HUES6 (cell line): ENCODE measurements around the gene B4GALT2.

Experiments
- H3K27ac ChIP-seq: 2 replicates; pipeline ENCODE4 v1.7.0; 2013; ENCODE audit warnings: low read depth, mild to moderate bottlenecking, low read length, inconsistent platforms
- H3K27me3 ChIP-seq: 2 replicates; pipeline ENCODE4 v1.6.1; 2013; ENCODE audit warnings: low read length; ENCODE audit not compliant: control insufficient read depth, insufficient read depth
- H3K36me3 ChIP-seq: 2 replicates; pipeline ENCODE4 v1.6.1; 2013; ENCODE audit warnings: low read length; ENCODE audit not compliant: control insufficient read depth, insufficient read depth
- H3K4me1 ChIP-seq: 2 replicates; pipeline ENCODE4 v1.6.1; 2013; ENCODE audit warnings: low read length; ENCODE audit not compliant: control insufficient read depth, insufficient read depth
- H3K4me3 ChIP-seq: 2 replicates; pipeline ENCODE4 v1.5.1; 2013; ENCODE audit warnings: low read depth, low read length
- H3K9ac ChIP-seq: one replicate; pipeline ENCODE4 v1.6.1; 2013; ENCODE audit warnings: mild to moderate bottlenecking, low read length
- H3K9me3 ChIP-seq: 2 replicates; pipeline ENCODE4 v1.6.1; 2013; ENCODE audit warnings: low read depth, low read length; ENCODE audit not compliant: control insufficient read depth, insufficient read depth

The B4GALT2 gene, protein sequence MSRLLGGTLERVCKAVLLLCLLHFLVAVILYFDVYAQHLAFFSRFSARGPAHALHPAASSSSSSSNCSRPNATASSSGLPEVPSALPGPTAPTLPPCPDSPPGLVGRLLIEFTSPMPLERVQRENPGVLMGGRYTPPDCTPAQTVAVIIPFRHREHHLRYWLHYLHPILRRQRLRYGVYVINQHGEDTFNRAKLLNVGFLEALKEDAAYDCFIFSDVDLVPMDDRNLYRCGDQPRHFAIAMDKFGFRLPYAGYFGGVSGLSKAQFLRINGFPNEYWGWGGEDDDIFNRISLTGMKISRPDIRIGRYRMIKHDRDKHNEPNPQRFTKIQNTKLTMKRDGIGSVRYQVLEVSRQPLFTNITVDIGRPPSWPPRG

DNA sequence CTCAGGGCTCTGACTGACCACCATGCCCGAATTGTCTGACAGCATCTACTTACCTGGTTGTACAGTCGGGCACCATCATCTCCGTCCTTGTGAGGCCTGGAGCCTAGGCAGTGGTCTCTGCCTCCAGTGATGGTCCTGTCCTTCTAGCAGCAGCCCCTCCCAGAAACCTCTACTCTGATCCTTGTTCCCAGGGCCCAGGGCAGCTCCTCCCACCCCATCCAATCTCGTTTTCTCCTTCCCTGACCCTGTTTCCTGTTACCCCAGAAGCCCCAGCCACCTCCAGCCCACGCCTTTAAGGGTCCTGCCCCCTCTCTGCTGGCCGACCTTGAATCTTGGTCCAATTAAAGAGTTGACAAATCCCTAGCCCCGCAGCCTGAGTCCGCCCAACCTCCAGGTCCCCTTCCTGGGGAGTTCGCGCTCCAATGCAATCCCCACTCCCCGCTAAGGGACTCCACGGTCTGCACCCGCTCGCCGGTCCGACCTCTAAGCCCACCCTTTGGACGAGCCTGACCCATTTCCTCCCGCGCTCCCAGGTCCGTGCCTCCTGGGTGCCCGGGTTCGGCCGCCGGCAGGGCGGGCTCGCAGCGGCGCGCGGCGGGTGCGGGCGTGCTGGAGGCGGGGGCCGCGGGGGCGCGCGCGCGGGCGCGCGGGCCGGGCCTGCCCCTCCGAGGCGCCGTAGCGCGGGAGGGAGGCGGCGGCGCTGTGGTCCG, at the start of gene B4GALT2:
B4GALT2 (plus strand) TSS at position 660 of the 710 bp plus-strand sequence. CDS start 1,951 bp downstream, outside the sequence.
- H3K9ac ChIP-seq, result peak within 1 kb of the TSS; percentile 88
- peaks cover 39% of the 10 kb centered on the region for H3K36me3 ChIP-seq
- H3K27me3 ChIP-seq, result no peaks in the 10 kb centered on the region
- no peak within 1 kb of the TSS; the same call in 1 of the 2 replicates for H3K27ac ChIP-seq
- H3K4me3 ChIP-seq, result peak within 1 kb of the TSS; percentile 71
- peaks cover 23% of the 10 kb centered on the region for H3K4me1 ChIP-seq
- no peaks in the 10 kb centered on the region for H3K9me3 ChIP-seq

DNA sequence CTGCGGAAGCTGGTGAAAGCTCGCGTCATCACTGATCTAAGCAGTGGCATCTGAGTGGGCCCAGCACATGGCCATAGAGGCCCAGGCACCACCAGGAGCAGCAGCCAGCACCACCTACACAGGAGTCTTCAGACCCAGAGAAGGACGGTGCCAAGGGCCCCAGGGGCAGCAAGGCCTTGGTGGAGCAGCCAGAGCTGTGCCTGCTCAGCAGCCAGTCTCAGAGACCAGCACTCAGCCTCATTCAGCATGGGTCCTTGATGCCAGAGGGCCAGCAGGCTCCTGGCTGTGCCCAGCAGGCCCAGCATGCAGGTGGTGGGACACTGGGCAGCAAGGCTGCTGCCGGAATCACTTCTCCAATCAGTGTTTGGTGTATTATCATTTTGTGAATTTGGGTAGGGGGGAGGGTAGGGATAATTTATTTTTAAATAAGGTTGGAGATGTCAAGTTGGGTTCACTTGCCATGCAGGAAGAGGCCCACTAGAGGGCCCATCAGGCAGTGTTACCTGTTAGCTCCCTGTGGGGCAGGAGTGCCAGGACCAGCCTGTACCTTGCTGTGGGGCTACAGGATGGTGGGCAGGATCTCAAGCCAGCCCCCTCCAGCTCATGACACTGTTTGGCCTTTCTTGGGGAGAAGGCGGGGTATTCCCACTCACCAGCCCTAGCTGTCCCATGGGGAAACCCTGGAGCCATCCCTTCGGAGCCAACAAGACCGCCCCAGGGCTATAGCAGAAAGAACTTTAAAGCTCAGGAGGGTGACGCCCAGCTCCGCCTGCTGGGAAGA, 48.7 kb upstream of the B4GALT2 start:
- Histone ChIP-seq H3K27me3 (peaks cover 16% of the 10 kb centered on the region), H3K27ac (peak overlapping the region; percentile 61), H3K9ac (peak overlapping the region; percentile 64), H3K9me3 (no peaks in the 10 kb centered on the region), H3K4me1 (peaks cover 47% of the 10 kb centered on the region), H3K36me3 (0 out of 2 replicates have a peak, but pooled peaks cover 3% of the 10 kb centered on the region), H3K4me3 (no peak overlapping the region)

DNA sequence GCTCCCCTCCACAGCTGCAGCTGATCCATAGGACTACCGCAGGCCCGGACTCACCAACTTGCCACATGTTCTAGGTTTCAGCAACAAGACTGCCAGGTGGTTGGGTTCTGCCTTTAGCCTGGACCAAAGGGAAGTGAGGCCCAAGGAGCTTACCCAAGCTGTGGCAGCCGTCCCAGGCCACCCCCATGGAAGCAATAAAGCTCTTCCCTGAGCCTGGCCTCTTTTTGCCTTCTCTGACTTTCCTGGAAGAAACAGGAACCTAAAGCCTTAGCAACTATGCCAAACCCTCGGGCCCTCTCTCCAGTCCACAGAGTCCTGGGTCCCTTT, 48.1 kb upstream of the B4GALT2 start:
- H3K4me3 ChIP-seq, result no peak overlapping the region
- H3K27ac ChIP-seq, result no peak overlapping the region
- H3K4me1 ChIP-seq, result peaks cover 52% of the 10 kb centered on the region
- H3K27me3 ChIP-seq, result peaks cover 22% of the 10 kb centered on the region
- no peak overlapping the region for H3K9ac ChIP-seq
- H3K36me3 ChIP-seq, result 0 out of 2 replicates have a peak, but pooled peaks cover under 1% of the 10 kb centered on the region
- no peaks in the 10 kb centered on the region for H3K9me3 ChIP-seq

DNA sequence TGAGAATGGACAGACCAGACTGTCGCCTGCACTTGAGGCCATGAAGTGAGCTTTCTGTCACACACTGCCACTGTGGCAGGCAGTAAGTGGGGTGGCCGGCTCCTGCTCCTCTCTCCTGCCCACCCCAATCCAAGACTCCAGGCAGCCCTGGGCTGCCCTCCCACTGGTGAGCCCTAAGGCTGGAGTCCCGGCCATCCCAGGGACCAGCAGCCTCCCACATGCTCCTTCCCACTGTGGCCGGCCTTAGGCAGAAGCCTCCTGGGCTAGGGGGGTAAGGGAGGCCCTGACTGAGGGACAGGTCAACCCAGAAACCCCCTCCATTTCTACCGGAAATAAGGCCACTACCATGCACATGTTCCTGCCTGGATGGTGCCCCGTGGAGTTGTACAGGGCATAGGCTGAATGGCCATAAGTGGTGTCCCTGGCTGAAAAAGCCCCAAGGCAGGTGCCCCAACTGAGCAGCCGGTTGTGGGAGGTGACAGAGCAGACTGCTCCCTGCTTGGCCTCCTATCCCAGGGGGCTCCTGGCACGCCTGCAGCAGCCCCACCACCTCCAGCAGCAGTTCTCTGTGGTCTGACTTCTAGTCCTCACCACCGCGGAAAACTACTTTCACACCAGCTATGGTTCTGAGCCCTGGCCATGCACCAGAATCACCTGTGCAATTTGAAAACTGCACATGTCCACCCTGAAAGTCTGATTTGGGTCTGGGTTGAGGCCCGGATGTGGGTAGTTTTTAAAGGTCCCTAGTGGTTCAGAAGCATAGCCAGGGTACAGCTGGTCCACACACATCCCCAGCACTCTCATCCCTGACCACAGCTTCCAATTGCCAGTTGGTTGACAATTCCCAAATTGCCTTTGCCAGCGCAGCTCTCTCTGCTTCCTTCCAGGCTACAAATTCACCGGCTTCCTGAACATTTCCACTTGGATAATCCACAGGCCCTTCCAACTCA, 47.0 kb upstream of the B4GALT2 start:
- no peaks in the 10 kb centered on the region for H3K36me3 ChIP-seq
- no peak overlapping the region for H3K4me3 ChIP-seq
- H3K27ac ChIP-seq, result no peak overlapping the region
- no peak overlapping the region for H3K9ac ChIP-seq
- H3K9me3 ChIP-seq, result no peaks in the 10 kb centered on the region
- peaks cover 53% of the 10 kb centered on the region for H3K4me1 ChIP-seq
- peaks cover 28% of the 10 kb centered on the region for H3K27me3 ChIP-seq

DNA sequence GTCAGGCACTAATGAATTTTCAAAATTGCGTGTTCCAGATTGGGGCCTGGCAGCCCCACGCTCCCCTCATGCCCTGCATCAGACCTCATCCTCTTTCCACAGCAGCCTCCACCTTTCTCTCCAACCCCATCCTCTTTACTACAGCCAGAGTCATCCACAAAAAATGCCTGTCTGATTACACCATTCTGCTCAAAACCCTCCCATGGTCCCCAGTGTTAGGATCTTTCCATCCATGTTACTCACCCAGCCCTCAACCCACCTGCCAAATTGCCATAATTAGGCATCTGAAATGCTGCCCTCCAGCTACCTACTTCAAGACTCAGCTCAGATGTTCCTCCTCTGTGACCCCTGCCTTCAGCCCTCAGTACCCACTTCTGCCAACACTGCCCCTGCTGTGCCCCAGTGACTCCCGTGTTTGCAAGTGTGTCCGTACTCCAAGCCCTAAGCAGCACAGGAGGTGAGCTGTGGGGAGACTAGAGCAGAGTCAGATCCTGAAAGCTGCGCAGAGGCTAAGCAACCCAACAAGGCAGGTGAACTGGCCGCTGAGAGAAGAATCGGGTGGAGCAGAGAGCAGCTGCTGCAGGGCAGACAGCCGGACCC, 46.1 kb upstream of the B4GALT2 start:
- Histone ChIP-seq H3K27ac (no peak overlapping the region), H3K36me3 (no peaks in the 10 kb centered on the region), H3K4me3 (peak overlapping the region; percentile 71), H3K9me3 (no peaks in the 10 kb centered on the region), H3K9ac (peak overlapping the region; percentile 55), H3K27me3 (peaks cover 28% of the 10 kb centered on the region), H3K4me1 (peaks cover 53% of the 10 kb centered on the region)

DNA sequence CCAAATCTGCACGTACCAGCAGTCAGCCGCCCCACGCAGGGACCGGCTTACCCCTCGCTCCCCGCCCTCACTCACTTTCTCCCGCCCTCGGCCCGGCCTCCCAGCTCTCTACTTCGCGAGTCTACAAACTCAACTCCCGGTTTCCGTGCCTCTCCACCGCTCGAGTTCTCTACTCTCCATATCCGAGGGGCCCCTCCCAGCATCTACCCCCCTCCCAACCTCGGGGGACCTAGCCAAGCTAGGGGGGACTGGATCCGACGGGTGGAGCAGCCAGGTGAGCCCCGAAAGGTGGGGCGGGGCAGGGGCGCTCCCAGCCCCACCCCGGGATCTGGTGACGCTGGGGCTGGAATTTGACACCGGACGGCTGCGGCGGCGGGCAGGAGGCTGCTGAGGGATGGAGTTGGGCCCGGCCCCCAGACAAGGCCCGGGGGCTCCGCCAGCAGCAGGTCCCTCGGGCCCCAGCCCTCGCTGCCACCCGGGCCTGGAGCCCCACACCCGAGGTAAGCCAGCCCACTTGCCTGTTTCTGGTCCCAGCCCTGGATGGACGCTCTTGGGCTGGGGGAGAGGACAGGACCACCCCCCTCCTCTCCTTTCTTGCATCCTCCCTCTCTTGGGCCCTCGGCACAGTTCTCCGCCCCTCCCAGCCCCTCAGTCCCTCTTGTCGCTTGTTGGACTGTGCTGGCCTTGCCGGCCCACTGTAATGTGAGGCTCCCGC, 45.5 kb upstream of the B4GALT2 start, which contains the start of gene ARTN:
ARTN (plus strand) TSS at position 416 of the 715 bp plus-strand sequence. CDS start 1,856 bp downstream, outside the sequence.
- Histone ChIP-seq H3K9me3 (no peaks in the 10 kb centered on the region), H3K9ac (peak within 1 kb of the TSS; percentile 55), H3K27me3 (peaks cover 31% of the 10 kb centered on the region), H3K27ac (no peak within 1 kb of the TSS), H3K36me3 (no peaks in the 10 kb centered on the region), H3K4me3 (peak within 1 kb of the TSS; percentile 71), H3K4me1 (peaks cover 55% of the 10 kb centered on the region)

DNA sequence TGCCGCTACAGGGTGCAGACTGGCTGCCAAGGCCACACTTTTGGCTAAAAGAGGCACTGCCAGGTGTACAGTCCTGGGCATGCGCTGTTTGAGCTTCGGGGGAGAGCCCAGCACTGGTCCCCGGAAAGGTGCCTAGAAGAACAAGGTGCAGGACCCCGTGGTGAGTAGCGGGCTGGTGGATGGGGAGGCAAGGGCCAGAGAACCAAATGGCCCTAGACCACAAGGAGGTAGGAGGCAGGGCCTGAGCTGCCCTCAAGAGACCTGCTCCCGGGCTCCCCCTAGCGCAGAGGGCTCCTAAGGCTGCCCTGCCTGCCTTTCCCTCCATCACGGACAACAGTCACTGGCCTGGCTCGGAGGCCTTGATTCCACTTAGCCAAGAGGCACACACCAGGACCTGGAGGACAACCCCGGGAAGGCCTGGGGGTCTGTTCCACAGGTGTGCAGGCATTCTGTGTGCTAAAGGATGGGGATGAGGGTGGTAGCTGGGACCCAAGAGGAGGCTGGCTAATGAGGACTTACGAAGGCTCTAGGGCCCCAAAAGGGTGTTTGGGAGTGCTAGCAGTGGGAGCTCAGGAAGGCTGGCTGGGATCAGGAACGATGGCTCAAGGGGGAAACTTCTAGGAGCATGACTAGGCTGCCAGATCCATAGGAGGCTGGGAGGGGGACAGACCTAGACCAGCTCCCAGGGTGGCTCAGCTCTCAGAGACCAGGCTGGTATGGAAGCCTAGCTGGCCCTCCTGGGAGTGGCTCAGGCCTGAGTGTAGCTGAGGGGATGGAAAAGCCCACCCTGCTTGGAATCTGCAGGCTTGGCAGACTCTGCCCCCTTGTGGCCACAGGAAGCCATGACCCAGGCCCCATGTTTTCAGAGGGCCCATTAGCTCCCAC, 44.7 kb upstream of the B4GALT2 start:
- Histone ChIP-seq H3K36me3 (no peaks in the 10 kb centered on the region), H3K27me3 (peaks cover 32% of the 10 kb centered on the region), H3K27ac (no peak overlapping the region), H3K9me3 (no peaks in the 10 kb centered on the region), H3K4me1 (peaks cover 59% of the 10 kb centered on the region), H3K9ac (peak overlapping the region; percentile 26), H3K4me3 (peak overlapping the region; percentile 71)

DNA sequence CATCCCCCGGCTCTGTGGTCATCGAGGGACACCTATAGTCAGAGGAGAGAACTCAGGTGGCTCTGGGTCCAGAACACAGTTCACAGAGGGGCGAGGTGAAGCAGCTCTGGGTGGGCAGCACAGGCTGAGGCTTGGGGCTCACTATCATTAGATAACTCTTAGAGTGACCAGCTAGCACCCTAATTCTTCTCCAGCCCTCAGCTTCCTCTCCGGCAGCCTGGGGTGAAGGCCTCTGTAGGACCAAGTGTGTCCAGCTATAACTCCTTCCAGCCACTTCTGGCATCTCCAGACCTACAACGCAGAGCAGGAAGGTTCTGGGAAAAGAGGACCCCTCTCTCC, 44.1 kb upstream of the B4GALT2 start:
- H3K4me3 ChIP-seq, result no peak overlapping the region
- no peaks in the 10 kb centered on the region for H3K9me3 ChIP-seq
- no peaks in the 10 kb centered on the region for H3K36me3 ChIP-seq
- H3K27me3 ChIP-seq, result peaks cover 32% of the 10 kb centered on the region
- peaks cover 53% of the 10 kb centered on the region for H3K4me1 ChIP-seq
- no peak overlapping the region for H3K9ac ChIP-seq
- no peak overlapping the region for H3K27ac ChIP-seq
